Mucosa of descending colon (tissue), 3 donors: ENCODE data around the gene YES1. TPM values are rescaled to one million over a fixed set of nuclear protein-coding genes. Genes with fewer than 3 reads are reported as not detected.
A peak's percentile ranks its signal among the peaks of the same experiment; 100 is the strongest.

ENCODE experiments used
- ATAC-seq: fragments of 200-7000 bp; cut with Tn5 transposase; one replicate; pipeline ENCODE4 v1.9.1; 2020; ENCODE audit warnings: mild to moderate bottlenecking, moderate library complexity
- DNase-seq, 3 donors: peaks; one replicate each; pipeline ENCODE4 v3.0.0-alpha.2; 2020
- H3K36me3 ChIP-seq: fragments of 200-600 bp; one replicate; pipeline ENCODE4 v1.8.0; 2021; ENCODE audit warnings: low read depth, mild to moderate bottlenecking
- H3K4me1 ChIP-seq: fragments of 200-600 bp; one replicate; pipeline ENCODE4 v1.8.0; 2021; ENCODE audit warnings: low read depth, mild to moderate bottlenecking
- H3K4me3 ChIP-seq: fragments of 200-600 bp; one replicate; pipeline ENCODE4 v1.8.0; 2021; ENCODE audit warnings: mild to moderate bottlenecking
- H3K9me3 ChIP-seq: fragments of 200-600 bp; one replicate; pipeline ENCODE4 v1.8.0; 2021; ENCODE audit warnings: mild to moderate bottlenecking
- intact Hi-C, 2 donors: fragments of 100-400 bp; cut with DNase I in 1 of 2; cut with micrococcal nuclease in 1 of 2; formaldehyde crosslinking; loops; one replicate each; pipeline versions ENCODE4 v1.11.0 to v1.11.1; 2022; cut with DNase I, micrococcal nuclease
- total RNA-seq, 3 donors: library from RNA; stranded (reverse); fragmentation: NEBNext Ultra II Directional in 2 of 3; extraction: Animal tissue kit (Norgen Biotek cat#: 25700) in 2 of 3; gene quantifications; one replicate each; pipeline versions ENCODE4 v1.2.1 to v1.2.4, GENCODE V29; 2021 to 2023
- TF ChIP-seq, protein P1 (sequence below): fragments of 200-600 bp; IDR thresholded peaks from one replicate; pipeline ENCODE4 v1.8.0; 2022; ENCODE audit warnings: antibody characterized with exemption, mild to moderate bottlenecking
- donor health status: DM: no; HTN: no; CAD: no; lungs with moderate emphysema.
- donor health status: DM: no; HTN: no; CAD: no.
- donor health status: DM: no; HTN: yes; CAD: no.

The YES1 gene
- total RNA-seq, 3 donors from 2014 or later: 48.2 to 63.2 (median 52.2) TPM

DNA sequence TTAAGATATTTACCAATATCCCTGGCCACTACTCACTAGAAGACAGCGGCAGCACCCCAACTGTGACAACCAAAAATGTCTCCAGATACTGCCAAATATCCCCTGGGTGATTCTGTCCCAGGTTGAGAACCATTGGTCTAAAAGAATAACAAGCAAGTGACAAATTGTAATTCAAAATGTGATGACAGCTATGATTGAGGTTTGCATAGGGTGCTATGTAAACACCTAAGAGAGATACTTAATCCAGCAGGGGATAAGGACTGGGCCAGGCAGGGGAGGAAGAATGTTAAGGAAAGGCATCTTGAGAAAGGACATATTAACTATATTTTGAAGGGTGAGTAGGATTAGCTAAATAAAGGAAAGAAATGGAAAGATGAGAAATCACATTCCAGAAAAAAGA lies 61.6 kb downstream of the YES1 start:
- TF ChIP-seq, protein P1, sequence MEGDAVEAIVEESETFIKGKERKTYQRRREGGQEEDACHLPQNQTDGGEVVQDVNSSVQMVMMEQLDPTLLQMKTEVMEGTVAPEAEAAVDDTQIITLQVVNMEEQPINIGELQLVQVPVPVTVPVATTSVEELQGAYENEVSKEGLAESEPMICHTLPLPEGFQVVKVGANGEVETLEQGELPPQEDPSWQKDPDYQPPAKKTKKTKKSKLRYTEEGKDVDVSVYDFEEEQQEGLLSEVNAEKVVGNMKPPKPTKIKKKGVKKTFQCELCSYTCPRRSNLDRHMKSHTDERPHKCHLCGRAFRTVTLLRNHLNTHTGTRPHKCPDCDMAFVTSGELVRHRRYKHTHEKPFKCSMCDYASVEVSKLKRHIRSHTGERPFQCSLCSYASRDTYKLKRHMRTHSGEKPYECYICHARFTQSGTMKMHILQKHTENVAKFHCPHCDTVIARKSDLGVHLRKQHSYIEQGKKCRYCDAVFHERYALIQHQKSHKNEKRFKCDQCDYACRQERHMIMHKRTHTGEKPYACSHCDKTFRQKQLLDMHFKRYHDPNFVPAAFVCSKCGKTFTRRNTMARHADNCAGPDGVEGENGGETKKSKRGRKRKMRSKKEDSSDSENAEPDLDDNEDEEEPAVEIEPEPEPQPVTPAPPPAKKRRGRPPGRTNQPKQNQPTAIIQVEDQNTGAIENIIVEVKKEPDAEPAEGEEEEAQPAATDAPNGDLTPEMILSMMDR: no peak
- H3K4me3 ChIP-seq: no peak overlapping the region
- H3K9me3 ChIP-seq: no peaks in the 10 kb centered on the region
- H3K36me3 ChIP-seq: no peaks in the 10 kb centered on the region
- intact Hi-C loops: no loop called here
- DNase-seq: no peak
- ATAC-seq: no peak
- no peaks in the 10 kb centered on the region for H3K4me1 ChIP-seq

DNA sequence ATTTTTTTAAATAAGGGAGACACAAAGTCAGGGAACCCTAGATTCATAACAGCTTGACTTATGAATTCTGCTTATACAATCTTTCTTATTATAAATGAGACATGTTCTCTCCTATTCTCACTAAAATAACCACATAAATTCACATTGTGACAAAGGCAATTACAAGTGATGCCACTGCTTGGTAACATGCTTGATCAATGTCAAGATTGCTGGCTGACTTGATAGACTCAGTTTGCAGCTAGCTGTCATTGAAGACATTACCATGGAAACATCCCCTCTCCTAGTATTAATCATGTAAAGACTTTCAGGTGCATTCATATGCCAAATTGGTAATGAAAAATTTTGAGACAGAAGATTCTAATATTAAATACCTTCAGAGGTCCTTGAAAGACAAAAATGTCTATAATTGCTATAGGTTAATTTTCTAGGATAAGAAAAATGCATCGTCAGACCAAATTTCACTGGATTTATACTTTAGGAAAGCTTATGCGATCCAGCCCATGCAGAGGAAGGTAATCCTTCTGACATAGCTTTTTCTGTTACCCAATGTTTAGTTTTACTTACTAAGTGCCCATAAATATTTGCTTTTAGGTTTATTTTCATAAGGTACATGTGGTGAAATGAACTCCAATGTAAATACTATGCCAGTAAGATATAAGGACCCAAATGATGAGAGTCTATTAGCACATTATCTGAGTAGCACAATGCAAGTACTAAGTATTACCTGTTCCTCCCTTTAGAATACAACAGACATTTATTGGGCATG lies 67.0 kb downstream of the YES1 start:
- TF ChIP-seq, protein P1: no peak
- no peak for ATAC-seq
- Histone ChIP-seq H3K4me3 (no peak overlapping the region), H3K36me3 (no peaks in the 10 kb centered on the region), H3K9me3 (no peaks in the 10 kb centered on the region), H3K4me1 (no peaks in the 10 kb centered on the region)
- intact Hi-C loops: no loop called here
- no peak for DNase-seq

DNA sequence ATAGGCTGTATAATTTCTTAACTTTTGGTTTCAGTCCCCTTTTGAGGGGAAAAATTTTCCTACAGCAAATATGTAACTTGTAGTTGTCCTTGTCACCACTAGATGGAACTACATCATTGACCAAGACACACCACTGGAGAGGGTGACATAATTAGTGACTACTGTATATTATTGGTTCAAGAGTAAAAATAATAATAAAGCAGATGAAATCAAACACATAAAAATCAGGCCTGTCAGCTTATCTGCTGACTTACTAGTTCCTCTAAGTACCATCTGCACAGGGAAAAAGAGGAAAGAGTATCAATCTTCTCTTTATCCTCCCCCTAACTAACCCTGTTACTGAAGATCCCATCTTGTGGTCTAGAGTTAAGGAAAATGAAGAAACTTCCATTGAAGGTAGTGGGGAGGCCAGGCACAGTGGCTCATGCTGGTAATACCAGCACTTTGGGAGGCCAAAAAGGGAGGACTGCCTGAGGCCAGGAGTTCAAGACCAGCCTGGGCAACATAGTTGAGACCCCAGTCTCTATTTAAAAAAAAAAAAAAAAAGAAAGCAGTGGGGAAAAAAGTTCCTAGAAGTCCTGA lies 70.0 kb downstream of the YES1 start:
- no peak overlapping the region for H3K4me3 ChIP-seq
- no peak for DNase-seq
- H3K9me3 ChIP-seq: no peaks in the 10 kb centered on the region
- peak; percentile 75 for ATAC-seq
- H3K4me1 ChIP-seq: no peaks in the 10 kb centered on the region
- H3K36me3 ChIP-seq: no peaks in the 10 kb centered on the region
- intact Hi-C loops: no loop called here
- TF ChIP-seq, protein P1: peak; percentile 34

DNA sequence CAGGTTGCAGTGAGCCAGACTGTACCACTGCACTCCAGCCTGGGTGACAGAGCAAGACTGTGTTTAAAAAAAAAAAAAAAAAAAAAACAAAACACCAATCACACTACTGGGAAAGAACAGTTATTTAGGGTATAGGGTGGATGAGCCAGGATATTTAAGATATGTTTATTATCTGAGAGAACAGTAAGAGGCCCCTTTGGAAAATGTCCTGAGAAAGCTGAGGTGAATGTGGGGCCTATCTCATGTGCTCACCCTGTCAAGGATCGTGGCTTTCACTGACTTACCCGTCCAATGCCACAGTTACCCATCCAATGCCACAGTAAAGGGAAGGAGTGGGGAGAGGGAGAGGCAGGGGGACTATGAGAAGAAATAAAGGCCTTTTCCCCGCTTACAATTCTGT lies 79.7 kb downstream of the YES1 start:
- Histone ChIP-seq H3K4me3 (no peak overlapping the region), H3K9me3 (no peaks in the 10 kb centered on the region), H3K4me1 (no peaks in the 10 kb centered on the region), H3K36me3 (no peaks in the 10 kb centered on the region)
- intact Hi-C loops: no loop called here
- TF ChIP-seq, protein P1: no peak
- DNase-seq: no peak
- no peak for ATAC-seq

DNA sequence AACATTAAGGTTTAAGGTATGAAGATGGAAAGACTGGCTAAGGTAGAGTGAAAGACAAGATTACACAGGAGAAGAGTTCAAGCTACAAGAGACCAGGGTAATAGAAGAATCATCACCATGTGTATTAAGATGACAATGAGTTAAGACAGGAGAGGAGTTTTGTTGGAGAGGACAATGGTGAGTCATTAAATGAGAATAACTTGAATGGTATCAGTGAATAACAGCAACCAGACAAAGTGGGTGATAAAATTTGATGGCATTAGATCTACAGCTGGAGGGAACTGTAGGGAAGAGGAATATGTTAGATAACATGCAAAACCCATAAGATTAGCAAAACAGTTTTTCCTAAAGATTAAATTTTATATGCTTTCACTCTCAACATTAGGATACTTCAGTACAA lies 80.9 kb downstream of the YES1 start:
- Histone ChIP-seq H3K4me1 (no peaks in the 10 kb centered on the region), H3K4me3 (no peak overlapping the region), H3K9me3 (no peaks in the 10 kb centered on the region), H3K36me3 (no peaks in the 10 kb centered on the region)
- TF ChIP-seq, protein P1: no peak
- intact Hi-C loops: no loop called here
- ATAC-seq: no peak
- no peak for DNase-seq
